Peyer's patch (tissue), 4 donors: ENCODE data around the gene ZSCAN5B. TPM values are rescaled to one million over a fixed set of nuclear protein-coding genes. Genes with fewer than 3 reads are reported as not detected.

Experiments used
- DNase-seq, 3 donors: peaks; one replicate each; pipeline ENCODE4 v3.0.0-alpha.2; 2017 to 2019
- H3K27ac ChIP-seq, 4 donors: fragments of 200-600 bp; sonication (generic); one replicate each; pipeline ENCODE4 v1.5.1; 2016 to 2019
- H3K27me3 ChIP-seq, 2 donors: fragments of 200-600 bp; sonication (generic); one replicate each; pipeline ENCODE4 v1.5.1; 2019
- H3K36me3 ChIP-seq, 3 donors: fragments of 200-600 bp; sonication (generic); one replicate each; pipeline ENCODE4 v1.5.1; 2016 to 2019
- H3K4me1 ChIP-seq, 4 donors: fragments of 200-600 bp; sonication (generic); one replicate each; pipeline ENCODE4 v1.5.1; 2016 to 2019
- H3K4me3 ChIP-seq, 4 donors: fragments of 200-600 bp; sonication (generic); 1 replicate in 3 of 4; 2 replicates in 1 of 4; pipeline ENCODE4 v1.5.1; 2016 to 2019; ENCODE audit warnings: mild to moderate bottlenecking in 1 of 4
- H3K9me3 ChIP-seq, 4 donors: fragments of 200-600 bp; sonication (generic); one replicate each; pipeline ENCODE4 v1.5.1; 2016 to 2019; ENCODE audit warnings: mild to moderate bottlenecking in 1 of 4
- CTCF ChIP-seq, 6 experiments: fragments of 450-650 bp in 4 of 6; fragments of 200-600 bp in 2 of 6; sonication (generic) in 1 of 6; IDR thresholded peaks; one replicate each; pipeline ENCODE4 v1.5.1; 2017 to 2019; ENCODE audit warnings: antibody characterized with exemption in 6 of 6, mild to moderate bottlenecking in 3 of 6, moderate library complexity in 1 of 6
- POLR2A ChIP-seq, 2 donors: fragments of 450-650 bp; IDR thresholded peaks; one replicate each; pipeline ENCODE4 v1.5.1; 2017; ENCODE audit warnings: antibody characterized with exemption in 2 of 2, mild to moderate bottlenecking in 2 of 2, moderate library complexity in 2 of 2
- total RNA-seq, 4 donors: library from RNA; depleted of rRNA; stranded (reverse); fragments of >200 nt; gene quantifications; one replicate each; pipeline ENCODE4 v1.1.0, GENCODE V29; 2016

The ZSCAN5B gene
- total RNA-seq, 4 donors from 2014 or later: not detected

GRCh38 chr19:56201973-56202372 is 4.4 kb upstream of the ZSCAN5B start, which contains the start of gene ZSCAN5C:
ZSCAN5C (plus strand) TSS chr19:56202273; CDS start chr19:56205914, 3,641 bp downstream.
- no peaks in the 10 kb centered on the region for H3K36me3 ChIP-seq
- H3K9me3 ChIP-seq: no peaks in the 10 kb centered on the region
- no peaks in the 10 kb centered on the region for H3K27me3 ChIP-seq
- no peak within 1 kb of the TSS for H3K27ac ChIP-seq
- H3K4me1 ChIP-seq: no peaks in the 10 kb centered on the region
- TF ChIP-seq POLR2A (IDR thresholded peaks at IDR 0.05) (no peak), CTCF (IDR thresholded peaks at IDR 0.05) (no peak)
- no peak for DNase-seq
- H3K4me3 ChIP-seq: no peak within 1 kb of the TSS

DNA sequence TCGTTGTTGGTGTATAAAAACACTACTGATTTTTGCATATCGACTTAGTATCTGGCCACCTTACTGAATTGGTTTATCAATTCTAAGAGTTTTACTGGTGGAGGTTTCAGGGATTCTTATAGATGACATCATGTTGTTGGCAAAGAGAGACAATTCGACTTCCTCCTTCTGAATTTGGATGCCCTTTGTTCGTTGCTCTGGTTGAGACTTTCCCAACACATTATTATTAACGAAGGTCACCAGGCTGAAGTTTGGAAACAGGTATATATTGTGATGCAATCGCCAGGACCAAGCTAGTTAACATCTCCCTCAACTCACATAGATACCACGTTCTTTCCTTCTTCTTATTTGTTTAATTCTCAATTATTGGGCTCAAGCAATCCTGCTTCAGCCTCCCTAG is 2.1 kb upstream of the ZSCAN5B start:
- H3K27me3 ChIP-seq: no peaks in the 10 kb centered on the region
- H3K9me3 ChIP-seq: no peaks in the 10 kb centered on the region
- H3K27ac ChIP-seq: no peak overlapping the region
- no peak overlapping the region for H3K4me3 ChIP-seq
- H3K4me1 ChIP-seq: no peaks in the 10 kb centered on the region
- DNase-seq: no peak
- TF ChIP-seq CTCF (IDR thresholded peaks at IDR 0.05) (no peak), POLR2A (IDR thresholded peaks at IDR 0.05) (no peak)
- no peaks in the 10 kb centered on the region for H3K36me3 ChIP-seq

- H3K4me1 ChIP-seq: no peaks in the 10 kb centered on the region
- H3K27ac ChIP-seq: no peak overlapping the region
- TF ChIP-seq CTCF (IDR thresholded peaks at IDR 0.05): no peak
- no peak for TF ChIP-seq POLR2A (IDR thresholded peaks at IDR 0.05)
- H3K4me3 ChIP-seq: no peak overlapping the region
- no peak for DNase-seq
- no peaks in the 10 kb centered on the region for H3K36me3 ChIP-seq
- H3K9me3 ChIP-seq: no peaks in the 10 kb centered on the region
- no peaks in the 10 kb centered on the region for H3K27me3 ChIP-seq
These were observed 3.5 kb downstream of the ZSCAN5B start for GRCh38 chr19:56193981-56194640.

GRCh38 chr19:56191711-56192110 is 5.9 kb downstream of the ZSCAN5B start:
- TF ChIP-seq CTCF (IDR thresholded peaks at IDR 0.05) (no peak), POLR2A (IDR thresholded peaks at IDR 0.05) (no peak)
- Histone ChIP-seq H3K4me1 (no peaks in the 10 kb centered on the region), H3K27ac (no peak overlapping the region), H3K4me3 (no peak overlapping the region), H3K9me3 (no peaks in the 10 kb centered on the region), H3K27me3 (no peaks in the 10 kb centered on the region), H3K36me3 (no peaks in the 10 kb centered on the region)
- DNase-seq: no peak

GRCh38 chr19:56191115-56191514 is 6.5 kb downstream of the ZSCAN5B start:
- H3K27ac ChIP-seq: no peak overlapping the region
- no peak overlapping the region for H3K4me3 ChIP-seq
- H3K4me1 ChIP-seq: no peaks in the 10 kb centered on the region
- no peaks in the 10 kb centered on the region for H3K9me3 ChIP-seq
- H3K36me3 ChIP-seq: no peaks in the 10 kb centered on the region
- H3K27me3 ChIP-seq: no peaks in the 10 kb centered on the region
- TF ChIP-seq CTCF (IDR thresholded peaks at IDR 0.05) (no peak), POLR2A (IDR thresholded peaks at IDR 0.05) (no peak)
- no peak for DNase-seq
